NCI-H146 (cell line): ENCODE data around the gene COL25A1.

Experiments
- DNase-seq: peaks from one replicate; lab custom pipeline; 2025; lab: John Stamatoyannopoulos, UW

COL25A1 gene

GRCh38 chr4:108762559-108763225 lies 539.8 kb downstream of the COL25A1 start, which contains the start of gene ETNPPL:
ETNPPL (minus strand) TSS chr4:108763053; CDS start chr4:108762898, 155 bp downstream.
- DNase-seq = peak; percentile 9
